NB4 (cell line): Measurements from ENCODE around the gene ADARB2.

Source experiments
- MYC ChIP-seq: IDR thresholded peaks from 2 replicates; pipeline ENCODE4 v1.6.1; 2011; ENCODE audit warnings: low read depth, low read length
- TF ChIP-seq, protein P1 (sequence below): IDR thresholded peaks from one replicate; pipeline ENCODE4 v1.5.1; 2012; ENCODE audit warnings: low read depth, low read length

DNA sequence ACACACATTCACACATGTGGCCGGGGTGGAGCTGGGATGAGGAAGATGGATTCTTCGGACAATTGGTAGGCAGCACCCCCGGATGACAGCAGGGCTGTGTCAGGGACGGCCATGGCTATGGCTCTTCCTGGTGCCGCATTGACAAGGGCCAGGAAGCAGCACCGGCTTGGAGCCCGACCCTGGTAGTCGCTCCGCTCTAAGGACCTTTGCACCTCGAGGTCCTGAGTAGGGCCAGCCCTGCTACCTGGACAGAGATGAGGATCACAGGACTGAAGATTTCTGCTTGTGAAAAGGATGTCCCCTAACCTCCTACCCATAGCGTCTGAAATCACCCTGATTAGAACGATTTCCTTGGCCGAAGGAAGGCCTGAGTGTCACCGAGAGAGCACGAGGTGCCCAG is 134.1 kb downstream of the ADARB2 start:
- TF ChIP-seq, protein P1, sequence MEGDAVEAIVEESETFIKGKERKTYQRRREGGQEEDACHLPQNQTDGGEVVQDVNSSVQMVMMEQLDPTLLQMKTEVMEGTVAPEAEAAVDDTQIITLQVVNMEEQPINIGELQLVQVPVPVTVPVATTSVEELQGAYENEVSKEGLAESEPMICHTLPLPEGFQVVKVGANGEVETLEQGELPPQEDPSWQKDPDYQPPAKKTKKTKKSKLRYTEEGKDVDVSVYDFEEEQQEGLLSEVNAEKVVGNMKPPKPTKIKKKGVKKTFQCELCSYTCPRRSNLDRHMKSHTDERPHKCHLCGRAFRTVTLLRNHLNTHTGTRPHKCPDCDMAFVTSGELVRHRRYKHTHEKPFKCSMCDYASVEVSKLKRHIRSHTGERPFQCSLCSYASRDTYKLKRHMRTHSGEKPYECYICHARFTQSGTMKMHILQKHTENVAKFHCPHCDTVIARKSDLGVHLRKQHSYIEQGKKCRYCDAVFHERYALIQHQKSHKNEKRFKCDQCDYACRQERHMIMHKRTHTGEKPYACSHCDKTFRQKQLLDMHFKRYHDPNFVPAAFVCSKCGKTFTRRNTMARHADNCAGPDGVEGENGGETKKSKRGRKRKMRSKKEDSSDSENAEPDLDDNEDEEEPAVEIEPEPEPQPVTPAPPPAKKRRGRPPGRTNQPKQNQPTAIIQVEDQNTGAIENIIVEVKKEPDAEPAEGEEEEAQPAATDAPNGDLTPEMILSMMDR, result no peak
- no peak for TF ChIP-seq MYC
